Measurements from ENCODE around the gene ADGRB2.

ADGRB2 gene

DNA sequence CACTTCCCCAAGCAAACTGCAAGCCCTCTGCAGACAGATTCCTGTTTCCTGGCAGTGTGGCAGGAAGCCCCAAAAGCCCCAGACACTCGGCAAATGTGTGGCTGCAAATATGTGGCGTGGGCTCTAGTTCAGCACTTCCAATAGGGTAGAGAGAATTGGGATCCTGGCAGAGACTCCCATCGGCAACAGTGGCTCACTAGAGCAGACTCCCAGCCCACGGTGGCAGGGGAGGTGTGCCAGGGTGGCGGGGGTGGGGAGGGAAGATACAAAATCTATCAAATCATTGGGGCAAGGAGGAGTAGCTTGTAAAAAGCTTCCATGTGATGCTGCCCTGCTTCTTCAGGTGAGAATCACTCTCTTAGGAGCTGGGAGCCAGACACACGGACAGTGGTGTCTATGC lies 86.2 kb downstream of the ADGRB2 start:
- H3K4me3 ChIP-seq: no peak overlapping the region
- no peaks in the 10 kb centered on the region for H3K27me3 ChIP-seq
- intact Hi-C loops (cut with DNase I; ENCODE audit: low total_unique reads): no loop called here
- H3K27ac ChIP-seq: no peak overlapping the region
- H3K4me1 ChIP-seq: peaks cover 0 to 26% (median 24%) of the 10 kb centered on the region in 4 donors
- no peak for DNase-seq
- peaks cover 0 to 63% (median 30%) of the 10 kb centered on the region in 3 donors for H3K36me3 ChIP-seq
- no peak for TF ChIP-seq CTCF (IDR thresholded peaks at IDR 0.05)
- no peaks in the 10 kb centered on the region for H3K9me3 ChIP-seq

GRCh38 chr1:31677401-31677800 lies 86.7 kb downstream of the ADGRB2 start:
- Histone ChIP-seq H3K36me3 (peaks cover 0 to 57% (median 26%) of the 10 kb centered on the region in 3 donors), H3K4me3 (no peak overlapping the region), H3K9me3 (no peaks in the 10 kb centered on the region), H3K4me1 (peaks cover 0 to 31% (median 29%) of the 10 kb centered on the region in 4 donors), H3K27ac (no peak overlapping the region), H3K27me3 (no peaks in the 10 kb centered on the region)
- intact Hi-C loops (cut with DNase I; ENCODE audit: low total_unique reads): no loop called here
- DNase-seq: no peak
- TF ChIP-seq CTCF (IDR thresholded peaks at IDR 0.05): no peak

Measured in tibial artery (tissue), 4 donors.